HEK293T (cell line): ENCODE data around the gene NEK5.

Experiments used
- NFRKB ChIP-seq: fragments of 450-650 bp; IDR thresholded peaks from 2 replicates; pipeline ENCODE4 v1.6.1; 2016; ENCODE audit warnings: mild to moderate bottlenecking, moderate library complexity
- SP1 ChIP-seq: fragments of 450-650 bp; IDR thresholded peaks from 2 replicates; pipeline ENCODE4 v1.6.1; 2017
- SUZ12 ChIP-seq: fragments of 450-650 bp; IDR thresholded peaks from 2 replicates; pipeline ENCODE4 v1.6.1; 2016; ENCODE audit warnings: mild to moderate bottlenecking

DNA sequence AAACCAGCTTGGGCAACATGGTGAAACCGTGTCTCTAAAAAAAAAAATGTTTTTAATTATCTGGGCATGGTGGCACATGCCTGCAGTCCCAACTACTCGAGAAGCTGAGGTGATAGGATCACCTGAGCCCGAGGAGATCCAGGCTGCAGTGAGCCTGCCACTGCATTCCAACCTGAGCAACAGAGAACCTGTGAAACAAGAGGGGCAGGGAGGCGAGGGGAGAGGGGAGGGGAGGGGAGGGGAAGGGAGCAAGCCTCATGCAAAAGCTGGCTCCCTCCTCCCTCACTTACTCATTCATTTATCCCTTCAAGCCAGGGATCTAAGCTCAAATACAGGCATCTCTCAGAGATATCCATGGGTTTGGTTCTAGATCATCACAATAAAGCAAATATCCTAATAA lies 126.5 kb downstream of the NEK5 start:
- TF ChIP-seq NFRKB, result no peak
- no peak for TF ChIP-seq SUZ12
- TF ChIP-seq SP1, result no peak
